HG02938 (cell line): ENCODE results near the gene ASCL2.

Experiments used
- ATAC-seq: cut with Tn5 transposase; IDR thresholded peaks from one replicate; pipeline ENCODE4 v1.9.1; 2021; ENCODE audit warnings: mild to moderate bottlenecking, moderate library complexity; ENCODE audit not compliant: unreplicated experiment

The ASCL2 gene

DNA sequence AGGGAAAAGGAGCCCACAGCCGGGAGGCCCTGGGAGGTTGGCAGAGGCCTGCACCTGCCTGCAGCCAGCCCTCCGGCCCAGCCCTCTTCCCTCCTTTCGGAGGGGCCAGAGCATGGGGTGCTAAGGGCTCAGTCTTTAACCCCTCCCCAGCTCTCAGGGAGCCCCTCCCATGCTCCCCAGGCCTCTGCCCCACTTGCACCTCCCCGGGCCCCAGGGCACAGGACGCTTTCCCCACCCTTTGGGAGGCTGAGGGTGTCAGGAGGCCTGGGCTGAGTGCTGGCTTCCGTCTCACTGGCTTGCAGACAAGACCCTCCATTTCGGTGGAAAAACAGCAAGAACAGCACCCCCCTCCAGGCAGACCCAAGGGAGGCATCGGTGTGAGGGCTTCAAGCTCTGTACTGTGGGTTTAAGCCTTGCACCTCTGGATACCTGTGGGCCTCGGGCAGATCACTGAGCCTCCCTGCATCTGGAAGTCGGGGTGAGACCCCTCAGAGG lies 7.3 kb downstream of the ASCL2 start:
- no peak for ATAC-seq

DNA sequence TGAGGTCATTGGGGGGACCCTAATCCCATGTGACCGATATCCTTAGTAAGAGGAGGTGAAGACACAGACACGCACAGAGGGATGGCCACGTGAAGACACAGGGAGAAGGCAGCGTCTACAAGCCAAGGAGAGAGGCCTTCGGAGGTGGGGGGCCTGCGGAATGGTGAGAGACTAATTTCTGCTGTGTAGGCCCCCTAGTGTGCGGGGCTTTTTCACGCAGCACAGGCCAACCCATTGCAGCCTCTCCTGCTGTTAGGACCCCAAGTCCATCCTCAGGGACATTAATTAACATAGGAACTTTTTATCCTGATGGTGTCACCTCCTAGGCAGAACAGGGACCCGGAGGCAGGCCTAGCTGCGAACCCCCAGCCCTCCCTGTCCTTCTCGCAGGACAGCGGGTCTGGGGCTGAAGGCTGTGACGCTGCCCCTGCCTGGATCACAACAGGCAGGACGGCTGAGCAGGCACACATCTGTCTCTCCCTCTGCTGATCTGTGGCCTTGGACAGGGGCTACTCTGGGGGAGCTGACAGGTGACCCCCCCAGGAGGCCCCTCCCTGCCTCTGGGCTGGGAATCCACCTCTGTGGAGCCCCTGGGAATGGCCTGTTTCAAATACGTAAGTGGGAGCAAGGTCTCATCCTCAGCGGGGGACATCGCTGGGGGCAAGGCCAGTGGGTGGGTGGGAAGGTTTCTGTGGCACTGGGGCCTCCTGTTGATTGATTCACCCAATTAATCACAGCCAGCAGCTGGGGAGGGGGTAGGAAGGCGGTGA lies 7.9 kb downstream of the ASCL2 start:
- no peak for ATAC-seq

DNA sequence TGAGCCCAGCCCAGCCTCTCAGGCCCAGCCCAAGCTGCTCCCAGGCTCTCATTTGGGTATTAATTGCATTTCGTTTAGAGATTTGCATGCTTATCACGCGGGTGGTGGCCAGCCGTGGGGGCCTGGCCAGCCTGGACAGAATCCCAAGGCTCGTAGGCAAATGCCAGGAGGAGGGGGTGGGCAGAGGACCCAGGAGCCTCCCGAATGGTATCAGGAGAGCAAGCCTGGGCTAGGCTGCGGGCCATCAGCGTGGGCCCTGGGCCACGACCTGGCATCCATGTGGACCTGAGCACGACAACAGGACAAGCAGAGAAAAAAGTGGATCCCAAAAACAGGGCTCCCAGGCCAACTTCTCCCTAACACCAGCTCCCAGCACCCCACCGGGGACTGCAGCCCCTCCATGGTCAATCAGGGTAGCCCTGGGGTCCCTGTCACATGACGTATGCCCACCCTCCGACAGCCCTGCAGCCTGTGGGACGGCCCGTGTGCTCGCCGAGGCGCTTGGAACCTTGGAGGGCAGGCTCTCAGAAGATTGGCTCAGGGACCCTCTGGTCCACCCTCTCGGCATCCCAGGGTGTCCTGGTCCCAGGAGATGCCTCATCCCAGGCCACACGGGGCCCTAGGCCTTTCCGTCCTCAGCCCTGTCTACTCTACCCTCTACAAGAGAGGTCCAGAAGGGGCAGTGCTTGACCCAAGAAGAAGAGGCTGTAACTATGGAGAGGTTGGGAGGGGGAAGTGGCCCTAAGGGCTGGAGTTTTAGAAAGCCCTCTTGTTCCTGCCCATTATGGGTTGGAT lies 8.8 kb downstream of the ASCL2 start:
- ATAC-seq = no peak

DNA sequence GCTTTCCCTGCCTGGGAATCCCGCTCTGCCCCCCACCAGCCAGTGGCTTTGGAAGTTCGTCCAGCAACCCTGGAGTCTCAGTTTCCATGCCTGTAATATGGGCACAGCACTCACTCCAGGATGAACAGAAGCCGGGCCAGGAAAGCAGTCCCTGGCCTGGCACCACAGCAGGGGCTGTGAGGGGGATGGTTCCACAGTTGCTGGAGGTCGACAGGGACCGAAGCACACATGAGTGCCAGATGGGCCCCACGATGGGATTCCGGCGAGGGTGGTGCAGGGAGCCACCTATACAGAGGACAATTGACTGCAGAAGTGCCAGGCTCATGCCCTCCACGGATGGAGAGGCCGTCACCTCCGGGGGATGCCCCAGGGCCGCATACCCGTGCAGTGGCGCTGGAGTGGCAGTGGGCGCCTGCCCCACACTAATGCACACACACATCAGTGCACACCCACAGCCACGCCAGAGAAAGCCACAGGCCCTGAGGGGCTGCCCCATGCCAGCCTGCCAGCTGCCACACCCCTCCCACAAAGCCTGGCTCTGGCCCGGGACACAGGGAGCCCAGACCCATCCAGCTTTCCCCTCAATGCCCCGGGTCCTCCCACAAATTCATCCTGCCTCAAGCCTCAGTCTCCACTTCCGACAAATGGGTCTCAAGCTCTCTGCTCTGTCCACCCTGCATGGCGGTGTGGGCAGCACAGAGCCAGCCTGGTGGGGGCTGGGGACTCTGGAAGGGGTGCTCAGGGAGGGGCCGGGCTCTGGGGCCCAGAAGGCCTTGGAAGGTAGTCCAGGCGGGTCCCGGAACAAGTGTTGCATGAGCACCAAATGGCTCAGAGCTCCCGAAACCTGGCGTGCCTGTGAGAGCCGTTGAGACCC lies 9.7 kb downstream of the ASCL2 start:
- ATAC-seq = no peak

DNA sequence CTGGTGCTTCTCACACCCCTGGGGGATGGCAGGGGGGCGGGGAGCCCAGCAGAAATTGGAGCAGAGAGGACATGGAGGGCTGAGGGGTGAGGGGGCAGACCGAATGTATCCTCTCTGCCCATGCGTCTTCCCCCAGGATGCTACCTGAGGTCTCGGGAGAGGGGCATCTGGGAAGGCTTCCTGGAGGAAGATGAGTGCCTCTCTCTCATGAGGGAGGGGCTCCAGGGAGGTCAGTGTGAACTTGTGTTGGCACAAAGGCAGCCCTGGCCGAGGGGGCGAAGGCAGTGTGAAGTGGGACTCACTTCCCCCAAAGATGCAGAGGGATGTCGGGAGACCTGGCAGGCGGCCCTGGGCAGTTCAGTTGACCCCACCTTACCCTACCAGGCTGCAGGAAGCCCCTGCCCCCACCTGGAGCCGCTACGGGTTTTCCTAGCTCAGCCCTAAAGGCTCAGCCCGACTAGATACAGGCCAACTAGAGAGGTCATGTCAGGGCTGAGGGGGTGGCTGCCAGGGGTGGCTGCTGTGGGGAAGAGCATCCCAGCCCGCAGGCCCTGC lies 10.4 kb downstream of the ASCL2 start:
- ATAC-seq = no peak

DNA sequence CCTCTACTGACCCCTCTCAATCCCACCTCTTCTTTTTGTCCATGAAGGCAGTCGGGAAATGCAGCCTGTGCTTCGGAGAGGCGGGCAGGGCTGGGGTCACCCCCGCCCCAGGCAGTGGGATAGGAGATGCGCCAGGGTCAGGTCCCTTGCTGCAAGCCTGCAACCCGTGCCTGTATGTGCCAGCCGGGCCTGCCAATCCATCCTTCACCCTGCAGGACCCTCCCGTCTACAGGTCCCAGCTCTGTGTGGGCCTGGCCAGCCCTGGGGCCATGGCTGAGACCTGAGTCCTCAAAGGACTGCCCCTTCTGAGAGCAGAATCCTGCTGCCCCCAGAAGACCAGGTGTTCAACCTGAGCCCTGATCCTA lies 10.9 kb downstream of the ASCL2 start:
- no peak for ATAC-seq

DNA sequence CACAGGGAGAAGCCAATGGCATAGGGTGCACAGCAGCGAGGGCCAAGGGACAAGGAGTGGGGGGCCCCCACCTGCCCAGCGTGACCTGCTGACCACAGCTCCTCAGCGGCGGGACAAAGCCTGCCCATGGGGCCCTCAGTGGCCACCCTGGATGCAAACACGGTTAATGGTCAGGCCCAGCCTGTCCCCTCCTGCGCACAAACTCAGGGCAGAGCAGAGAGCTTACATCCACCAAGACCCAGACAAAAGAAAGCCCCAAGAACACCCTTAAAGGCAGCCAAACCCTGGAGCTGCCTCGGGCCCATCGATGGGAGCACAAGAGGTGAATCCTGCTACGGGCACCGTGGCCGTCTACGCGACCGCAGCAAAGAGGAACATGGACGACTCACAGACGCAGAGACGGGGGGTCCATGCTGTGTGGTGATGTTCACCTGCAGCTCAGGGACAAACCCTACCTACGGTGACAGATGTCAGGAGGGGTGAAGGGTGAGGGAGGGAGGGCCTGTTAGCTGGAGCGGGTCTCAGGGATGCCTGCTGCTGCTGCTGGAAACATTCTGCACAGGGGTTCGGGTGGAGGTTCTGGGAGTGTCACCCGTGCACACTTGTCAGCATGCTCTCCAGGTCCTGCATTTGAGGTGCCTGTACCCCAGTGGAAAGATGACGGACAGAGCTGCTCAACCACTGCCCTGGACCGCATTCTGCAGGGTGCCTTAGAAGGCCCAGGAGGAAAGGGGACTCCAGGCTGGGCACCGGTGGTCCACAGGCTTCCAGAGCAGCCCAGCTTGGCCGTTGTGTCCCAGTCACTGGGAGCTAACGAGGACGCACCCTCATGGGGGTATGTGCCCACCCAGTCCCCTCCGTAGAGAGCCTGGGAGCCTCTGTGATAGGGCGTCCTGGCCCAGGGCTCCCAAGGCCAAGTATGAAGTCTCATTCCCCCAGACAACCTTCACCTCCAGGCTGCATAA lies 11.6 kb downstream of the ASCL2 start:
- ATAC-seq = no peak

DNA sequence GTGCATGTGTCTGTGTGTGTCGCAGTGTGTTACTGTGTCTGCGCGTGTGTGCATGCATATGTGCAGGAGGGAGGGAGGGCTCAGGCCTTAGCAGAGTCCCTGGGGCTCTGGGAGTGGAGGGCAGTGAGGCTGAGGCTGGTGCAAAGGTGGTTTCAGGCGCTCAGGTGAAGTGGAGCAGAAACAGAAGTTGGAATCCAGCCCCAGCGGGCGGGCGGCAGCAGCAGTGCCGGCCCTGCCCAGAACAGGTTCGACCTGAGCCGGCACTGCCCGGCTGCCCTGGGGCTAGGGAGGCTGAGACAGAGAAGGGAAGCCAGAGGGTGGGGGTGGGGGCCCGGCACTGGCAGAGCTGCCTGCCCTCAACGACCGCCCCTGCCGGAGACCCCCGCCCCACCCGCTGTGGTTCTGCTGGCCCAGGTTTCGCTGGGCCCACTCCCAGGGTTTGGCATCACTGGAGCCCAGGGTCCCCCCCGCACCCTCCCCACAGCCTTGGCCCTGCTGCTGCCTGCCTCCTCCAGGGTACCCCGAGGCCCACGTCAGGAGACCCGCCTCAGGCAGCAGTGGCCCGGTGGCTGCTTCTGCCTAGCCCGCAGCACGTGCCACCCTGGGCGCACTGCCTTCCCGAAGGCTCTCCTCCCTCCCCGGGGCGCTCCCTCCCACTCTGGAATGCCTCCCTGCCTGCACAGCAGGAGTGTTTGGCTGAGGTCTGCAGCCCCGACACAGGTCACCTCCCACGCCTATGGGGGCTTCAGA lies 13.3 kb downstream of the ASCL2 start:
- no peak for ATAC-seq

DNA sequence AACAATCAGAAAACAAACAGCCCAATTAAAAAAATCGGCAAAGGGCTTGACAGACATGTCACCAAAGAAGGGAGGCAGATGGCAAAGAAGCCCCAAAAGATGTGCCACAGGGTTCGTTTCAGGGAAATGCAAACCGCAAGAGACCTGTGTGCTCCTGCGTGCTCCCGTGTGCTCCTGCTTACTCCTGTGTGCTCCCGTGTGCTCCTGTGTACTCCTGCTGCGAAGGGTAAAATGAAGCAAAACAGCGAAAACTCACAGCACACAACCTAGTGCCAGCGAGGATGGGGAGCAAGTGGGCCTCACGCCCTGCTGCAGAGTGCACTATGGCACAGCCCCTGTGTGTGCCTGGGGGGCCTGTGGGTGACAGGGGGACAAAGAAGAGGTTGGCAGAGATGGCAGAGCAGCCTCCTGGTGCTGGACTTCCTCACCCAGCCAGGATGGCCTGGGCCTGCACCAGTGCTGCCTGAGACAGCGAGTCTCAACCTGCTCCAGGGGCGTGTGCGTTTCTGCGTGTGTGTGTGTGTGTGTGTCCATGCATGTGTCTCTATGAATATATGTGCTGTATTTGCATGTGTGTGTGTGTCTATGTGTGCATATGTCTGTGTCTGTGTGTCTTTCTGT lies 14.0 kb downstream of the ASCL2 start:
- ATAC-seq = no peak

DNA sequence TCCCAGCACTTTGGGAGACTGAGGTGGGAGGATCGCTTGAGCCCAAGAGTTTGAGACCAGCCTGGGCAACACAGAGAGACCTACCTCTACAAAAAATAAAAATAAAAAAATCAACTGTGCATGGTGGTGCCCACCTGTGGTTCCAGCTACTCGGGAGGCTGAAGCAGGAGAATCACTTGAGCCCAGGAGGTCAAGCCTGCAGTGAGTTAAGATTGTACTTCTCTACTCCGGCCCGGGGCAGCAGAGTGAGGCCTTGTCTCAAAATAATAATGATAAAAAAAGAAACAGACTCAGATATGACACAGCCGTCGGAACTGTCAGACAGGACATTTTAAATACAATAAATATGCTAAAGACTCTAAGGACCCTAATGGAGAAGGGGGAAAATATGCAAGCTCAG lies 18.4 kb downstream of the ASCL2 start:
- no peak for ATAC-seq

DNA sequence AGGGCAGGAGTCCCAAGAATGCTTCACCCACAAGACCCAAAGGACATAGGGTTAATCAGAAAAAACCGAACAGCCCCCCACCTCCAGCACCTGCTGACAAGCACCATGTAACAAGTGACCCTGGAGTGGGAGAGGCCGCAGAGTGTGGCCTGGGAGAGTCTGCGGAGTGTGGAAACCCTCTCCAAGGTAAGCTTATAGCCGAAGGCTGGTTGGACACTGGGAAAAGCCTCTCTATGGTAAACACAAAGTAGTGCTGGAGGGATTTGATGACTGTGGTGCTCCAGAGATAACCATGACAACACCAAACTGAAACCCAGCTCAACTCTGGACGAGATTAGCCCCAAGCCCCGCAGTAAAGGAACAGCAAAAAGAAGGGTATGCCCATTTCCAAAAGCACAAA lies 19.2 kb downstream of the ASCL2 start:
- no peak for ATAC-seq

DNA sequence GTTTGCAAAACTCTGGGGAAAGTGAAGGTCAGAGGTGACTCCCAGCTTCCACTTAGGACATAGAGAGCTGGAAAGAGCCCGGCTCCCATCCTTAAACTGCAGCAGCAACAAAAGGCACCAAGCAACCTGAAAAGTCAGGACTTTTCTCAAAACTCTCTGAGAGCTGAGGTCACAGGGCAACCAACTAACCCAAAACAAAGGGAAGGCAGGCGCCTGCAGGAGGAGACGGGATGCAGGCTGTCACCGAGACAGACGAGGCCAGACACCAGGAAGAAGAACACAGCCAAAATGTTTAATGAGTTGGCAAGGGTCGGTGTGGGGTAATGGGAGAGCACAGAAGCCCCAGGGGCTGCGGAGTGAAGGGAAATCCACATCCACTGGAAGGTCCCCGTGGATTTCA lies 19.9 kb downstream of the ASCL2 start:
- no peak for ATAC-seq

DNA sequence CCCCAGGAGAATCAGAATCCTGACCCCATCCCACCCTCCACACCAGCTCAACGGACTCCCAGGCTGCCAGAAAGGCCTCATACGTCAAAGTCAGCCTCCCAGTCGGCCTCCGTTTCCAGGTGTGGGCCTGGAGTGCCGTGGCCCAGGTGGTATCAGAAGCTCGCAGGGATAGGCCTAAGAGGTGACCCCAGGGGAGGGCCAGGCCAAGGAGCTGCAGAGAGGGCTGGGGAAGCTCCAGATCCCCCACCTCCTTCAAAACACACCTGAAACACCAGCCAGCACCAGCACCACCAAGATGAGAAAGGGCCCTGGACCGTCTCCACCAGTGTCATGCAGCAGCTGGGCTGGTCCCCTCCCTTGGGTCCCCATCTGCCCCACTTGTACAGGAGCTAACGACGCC lies 20.3 kb downstream of the ASCL2 start:
- no peak for ATAC-seq

DNA sequence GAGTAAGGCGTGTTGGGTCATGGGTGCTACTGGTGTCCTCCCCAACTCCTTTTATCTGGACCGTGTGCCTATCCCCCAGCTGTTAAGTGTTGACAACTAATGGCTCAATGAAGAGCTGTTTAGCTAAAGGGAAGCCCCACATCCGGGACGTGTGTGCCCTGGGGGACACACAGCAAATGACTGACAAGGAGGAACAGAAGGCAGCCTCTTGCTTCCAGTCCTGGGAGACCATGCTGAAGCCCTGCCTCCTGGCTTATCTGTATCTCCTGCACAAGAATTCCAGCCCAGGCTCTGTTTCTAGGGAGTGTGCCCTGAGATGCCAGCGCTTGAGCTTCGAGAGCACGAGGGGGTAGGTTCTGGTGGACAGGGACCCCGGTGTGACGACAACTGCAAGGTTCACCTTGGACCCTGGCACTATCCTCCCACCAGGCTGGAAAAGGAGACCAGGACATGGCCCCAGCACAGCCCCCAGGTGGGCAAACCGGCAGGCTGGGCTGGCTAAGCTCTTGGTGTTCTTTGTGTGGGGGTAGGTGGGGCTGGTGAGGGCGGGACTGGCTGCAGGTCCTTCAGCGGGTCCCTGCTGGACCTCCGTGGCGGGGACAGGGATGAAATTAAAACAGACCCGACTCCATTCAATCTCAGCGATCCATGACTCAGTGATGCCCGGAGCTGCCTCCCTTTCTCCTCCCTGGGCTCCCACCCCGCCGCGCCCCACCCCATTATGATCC lies 21.0 kb downstream of the ASCL2 start:
- no peak for ATAC-seq

DNA sequence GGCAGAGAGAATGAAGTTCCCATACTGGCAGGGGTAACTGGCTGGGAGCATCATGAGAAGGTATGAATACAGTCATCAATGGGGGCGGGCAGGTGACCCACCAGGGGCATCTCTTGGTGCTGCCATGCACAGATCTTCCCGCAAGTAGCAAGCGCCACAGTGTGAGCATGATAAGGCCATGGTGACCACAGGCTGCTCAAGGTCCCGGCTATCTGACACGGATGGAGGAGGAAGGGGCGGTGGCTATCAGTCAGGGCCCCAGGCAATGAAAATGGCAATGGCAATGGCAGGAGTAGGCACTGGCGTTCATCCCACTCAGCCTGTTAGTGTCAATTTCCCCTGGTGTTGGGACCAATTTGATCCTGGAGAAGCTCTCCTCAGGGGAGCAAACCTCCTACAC lies 21.6 kb downstream of the ASCL2 start:
- no peak for ATAC-seq

DNA sequence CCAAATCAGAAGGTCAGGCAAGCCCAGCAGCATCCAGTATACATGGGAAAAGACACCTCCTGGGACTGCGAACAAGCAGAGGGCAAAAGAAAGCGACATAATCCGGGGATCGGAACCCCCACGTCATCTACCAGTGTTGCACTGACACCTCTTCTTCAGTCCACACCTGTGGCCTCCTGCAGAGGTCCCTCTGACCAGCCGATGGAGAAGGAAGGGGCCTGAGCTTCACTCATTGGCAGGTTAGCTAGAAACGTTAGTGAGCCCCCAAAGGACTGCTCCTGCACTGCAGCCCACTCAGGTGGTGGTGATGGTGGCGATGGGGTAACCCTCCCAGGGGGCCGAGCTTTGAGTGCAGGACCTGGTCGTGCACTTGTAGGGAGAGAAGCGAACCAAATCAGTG lies 22.1 kb downstream of the ASCL2 start:
- no peak for ATAC-seq

DNA sequence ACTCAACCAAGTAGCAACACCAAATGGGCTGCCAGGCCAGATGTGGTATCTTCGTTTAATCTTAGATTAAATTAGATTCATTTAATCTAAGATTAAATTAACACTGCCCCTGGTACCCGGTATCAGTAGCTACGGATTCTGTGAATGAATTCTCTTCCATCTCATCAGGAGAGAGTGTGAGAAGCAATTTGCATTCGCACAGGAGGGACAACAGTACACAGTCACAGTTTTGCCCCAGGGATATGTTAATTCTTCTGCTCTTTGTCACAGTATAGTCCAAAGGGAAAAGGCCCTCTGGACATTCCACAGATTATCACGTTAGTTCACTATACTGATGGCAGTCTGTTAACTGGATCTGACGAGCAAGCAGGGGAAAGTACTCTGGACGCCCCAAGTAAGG lies 22.9 kb downstream of the ASCL2 start:
- no peak for ATAC-seq

DNA sequence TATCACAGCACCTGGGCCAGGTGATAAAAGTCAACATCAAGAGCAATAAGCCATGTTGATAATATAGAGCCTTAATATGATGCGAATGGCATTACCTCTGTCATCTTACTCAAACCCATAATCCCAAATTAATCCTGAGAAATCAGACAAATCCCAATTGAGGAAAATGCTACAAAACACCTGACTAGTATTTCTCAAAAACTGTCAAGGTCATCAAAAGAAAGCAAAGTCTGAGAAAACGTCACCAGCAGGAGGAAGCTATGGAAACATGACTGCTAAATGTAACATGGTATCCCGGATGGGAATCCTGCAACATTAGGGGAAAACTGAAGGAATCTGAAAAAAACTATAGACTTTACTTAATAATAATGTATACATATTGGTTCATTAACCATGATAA lies 29.6 kb downstream of the ASCL2 start:
- ATAC-seq = no peak
